HEK293 (cell line): ENCODE data around the gene EFNB1.

Source experiments
- CTCF ChIA-PET: fragments of 350-600 bp; formaldehyde crosslinking; extraction: SDS; loops from one replicate; lab custom pipeline; 2021; ENCODE audit warnings: antibody characterized with exemption; lab: Yijun Ruan, JAX
- POLR2A ChIA-PET: fragments of 300-600 bp; formaldehyde crosslinking; extraction: SDS; loops from one replicate; lab custom pipeline; 2020; ENCODE audit warnings: antibody characterized with exemption, inconsistent platforms; lab: Yijun Ruan, JAX
- H3K27ac ChIP-seq: fragments of 200-500 bp; sonication (Bioruptor generic); 2 replicates; pipeline ENCODE4 v1.5.1; 2014; ENCODE audit warnings: low read depth, low read length, control low read depth, inconsistent platforms; ENCODE audit errors: extremely low read depth
- H3K36me3 ChIP-seq, 2 experiments: fragments of 200-500 bp in 1 of 2; sonication (Bioruptor generic) in 1 of 2; 1 replicate in 1 of 2; 2 replicates in 1 of 2; pipeline ENCODE4 v1.5.1; 2014 to 2017; ENCODE audit warnings: inconsistent platforms in 2 of 2, low read length in 2 of 2; ENCODE audit not compliant: control insufficient read depth in 2 of 2, insufficient read depth in 1 of 2
- H3K4me1 ChIP-seq: fragments of 200-500 bp; sonication (Bioruptor generic); 2 replicates; pipeline ENCODE4 v1.5.1; 2014; ENCODE audit warnings: mild to moderate bottlenecking, low read length, inconsistent platforms; ENCODE audit not compliant: control insufficient read depth, insufficient read depth
- H3K4me3 ChIP-seq: 2 replicates; pipeline ENCODE4 v1.5.1; 2011; ENCODE audit warnings: low read depth, mild to moderate bottlenecking, control low read depth, low read length, moderate library complexity
- H3K9me3 ChIP-seq: fragments of 200-500 bp; sonication (Bioruptor generic); 2 replicates; pipeline ENCODE4 v1.5.1; 2014; ENCODE audit warnings: low read depth, low read length, inconsistent platforms; ENCODE audit not compliant: control insufficient read depth, insufficient read depth
- BCL11A ChIP-seq: fragments of 450-650 bp; formaldehyde crosslinking; IDR thresholded peaks from 2 replicates; pipeline ENCODE4 v1.5.1; 2016; ENCODE audit warnings: low read depth, missing biosample characterization, missing genetic modification characterization
- GLI2 ChIP-seq: fragments of 450-650 bp; formaldehyde crosslinking; IDR thresholded peaks from 2 replicates; pipeline ENCODE4; 2017; ENCODE audit warnings: missing biosample characterization, missing genetic modification characterization, low read depth, borderline replicate concordance
- GLIS1 ChIP-seq: fragments of 450-650 bp; formaldehyde crosslinking; IDR thresholded peaks from 2 replicates; pipeline ENCODE4 v1.5.1; 2016; ENCODE audit warnings: missing biosample characterization, missing genetic modification characterization
- HOXC10 ChIP-seq: sonication (generic); formaldehyde crosslinking; IDR thresholded peaks from 2 replicates; pipeline ENCODE4 v1.8.1; 2023; ENCODE audit warnings: mild to moderate bottlenecking, missing genetic modification reagents
- IKZF3 ChIP-seq: fragments of 450-650 bp; IDR thresholded peaks from 2 replicates; pipeline ENCODE4 v1.5.0; 2018; ENCODE audit warnings: missing biosample characterization, mild to moderate bottlenecking, missing genetic modification characterization, moderate library complexity
- MZF1 ChIP-seq: fragments of 450-650 bp; formaldehyde crosslinking; IDR thresholded peaks from 2 replicates; pipeline ENCODE4 v1.5.1; 2017; ENCODE audit warnings: missing biosample characterization, missing genetic modification characterization, borderline replicate concordance
- RBAK ChIP-seq: fragments of 450-650 bp; formaldehyde crosslinking; IDR thresholded peaks from 2 replicates; pipeline ENCODE4 v1.5.1; 2016; ENCODE audit warnings: missing biosample characterization, missing genetic modification characterization
- ZBTB17 ChIP-seq: fragments of 450-650 bp; formaldehyde crosslinking; IDR thresholded peaks from 2 replicates; pipeline ENCODE4 v1.5.1; 2016; ENCODE audit warnings: missing biosample characterization, missing genetic modification characterization
- ZIC2 ChIP-seq: fragments of 450-650 bp; formaldehyde crosslinking; IDR thresholded peaks from 2 replicates; pipeline ENCODE4 v1.5.1; 2016; ENCODE audit warnings: missing biosample characterization, missing genetic modification characterization
- ZNF10 ChIP-seq: fragments of 450-650 bp; formaldehyde crosslinking; IDR thresholded peaks from 2 replicates; pipeline ENCODE4 v1.5.1; 2017; ENCODE audit warnings: missing biosample characterization, missing genetic modification characterization
- ZNF140 ChIP-seq: fragments of 450-650 bp; formaldehyde crosslinking; IDR thresholded peaks from 2 replicates; pipeline ENCODE4 v1.5.1; 2016; ENCODE audit warnings: missing biosample characterization, missing genetic modification characterization
- ZNF146 ChIP-seq: fragments of 450-650 bp; formaldehyde crosslinking; IDR thresholded peaks from 2 replicates; pipeline ENCODE4 v1.5.1; 2016; ENCODE audit warnings: missing biosample characterization, missing genetic modification characterization
- ZNF169 ChIP-seq: fragments of 450-650 bp; formaldehyde crosslinking; IDR thresholded peaks from 2 replicates; pipeline ENCODE4 v1.5.1; 2016; ENCODE audit warnings: missing biosample characterization, missing genetic modification characterization
- ZNF521 ChIP-seq: fragments of 450-650 bp; formaldehyde crosslinking; IDR thresholded peaks from 2 replicates; pipeline ENCODE4 v1.5.1; 2017; ENCODE audit warnings: missing biosample characterization, mild to moderate bottlenecking, missing genetic modification characterization
- ZNF623 ChIP-seq: fragments of 450-650 bp; formaldehyde crosslinking; IDR thresholded peaks from 2 replicates; pipeline ENCODE4 v1.5.1; 2016; ENCODE audit warnings: missing biosample characterization, missing genetic modification characterization
- ZNF654 ChIP-seq: fragments of 450-650 bp; formaldehyde crosslinking; IDR thresholded peaks from 2 replicates; pipeline ENCODE4 v1.5.1; 2016; ENCODE audit warnings: low read depth, missing biosample characterization, missing genetic modification characterization
- ZNF658 ChIP-seq: fragments of 450-650 bp; formaldehyde crosslinking; IDR thresholded peaks from 2 replicates; pipeline ENCODE4; 2016; ENCODE audit warnings: missing biosample characterization, missing genetic modification characterization
- ZNF830 ChIP-seq: fragments of 450-650 bp; IDR thresholded peaks from 2 replicates; pipeline ENCODE4 v1.5.0; 2018; ENCODE audit warnings: missing biosample characterization, missing genetic modification characterization, low read depth, mild to moderate bottlenecking, moderate library complexity
- TF ChIP-seq, protein P1 (sequence below): fragments of 450-650 bp; formaldehyde crosslinking; IDR thresholded peaks from 2 replicates; pipeline ENCODE4 v1.5.1; 2017; ENCODE audit warnings: missing biosample characterization, mild to moderate bottlenecking, missing genetic modification characterization, moderate library complexity
- TF ChIP-seq, protein P2 (sequence below): IDR thresholded peaks from 2 replicates; pipeline ENCODE4 v1.6.1; 2011; ENCODE audit warnings: mild to moderate bottlenecking, low read depth, low read length, borderline replicate concordance

Gene EFNB1

DNA sequence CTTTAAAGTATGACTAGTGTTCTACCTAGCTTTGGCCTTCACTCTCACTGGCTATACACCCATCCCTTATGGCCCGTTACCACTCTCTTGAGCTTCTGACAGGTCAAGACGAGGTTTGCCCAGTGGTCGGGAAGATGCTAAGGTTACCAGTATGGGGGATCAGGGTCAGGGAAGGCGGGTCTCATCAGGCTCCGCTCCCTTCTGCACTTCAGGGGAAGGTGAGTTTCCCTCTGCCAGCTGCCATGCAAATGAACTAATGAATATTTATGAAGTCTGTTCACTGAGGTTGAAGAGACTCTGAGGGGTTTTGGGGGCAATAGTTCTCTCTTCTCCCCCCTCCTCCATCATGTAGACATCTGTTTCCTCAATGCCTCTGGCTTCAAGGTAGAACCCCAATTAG lies 6.6 kb downstream of the EFNB1 start (continued):
- TF ChIP-seq MZF1 (tag by site-specific recombination) (no peak), ZNF654 (no peak)

DNA sequence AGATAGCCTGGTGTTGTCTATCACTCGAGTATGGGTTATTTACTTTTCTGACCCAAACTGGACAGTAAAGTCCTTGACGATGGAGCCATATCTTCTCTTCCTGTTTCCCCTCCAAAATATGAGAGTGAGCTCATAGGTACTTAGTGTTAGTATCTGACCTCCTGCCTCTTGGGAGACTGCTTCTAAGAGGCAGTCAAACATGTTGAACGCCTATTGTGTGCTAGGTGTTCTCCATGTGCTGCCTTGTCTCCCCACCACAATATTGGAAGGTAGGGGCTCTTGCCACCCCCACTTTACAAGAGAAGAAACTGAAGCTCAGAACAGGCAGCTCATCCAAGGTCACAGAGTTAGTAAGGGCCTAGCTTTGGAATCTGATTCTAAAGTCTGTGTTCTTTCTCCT lies 8.3 kb downstream of the EFNB1 start:
- H3K36me3 ChIP-seq: peaks cover 0 to 63% of the 10 kb centered on the region in 2 experiments; a peak in 2 of 3 replicates
- CTCF ChIA-PET: interaction anchor here (0.9 to 4.3 kb wide), 3 partner anchors 9 to 550 kb away, joined by 3 to 18 read pairs (median 4); no protein-coding TSS in a partner anchor
- POLR2A ChIA-PET: interaction anchor here (0.6 to 2.0 kb wide), 2 partner anchors 9 to 455 kb away, joined by 6 to 10 read pairs; partner anchors contain the start of gene EFNB1
- no peak overlapping the region for H3K4me3 ChIP-seq
- H3K27ac ChIP-seq: no peak overlapping the region
- no peaks in the 10 kb centered on the region for H3K9me3 ChIP-seq
- no peak for TF ChIP-seq ZIC2 (tag by site-specific recombination)
- TF ChIP-seq ZBTB17: peak; percentile 83
- no peaks in the 10 kb centered on the region; the same call in 1 of the 2 replicates for H3K4me1 ChIP-seq

DNA sequence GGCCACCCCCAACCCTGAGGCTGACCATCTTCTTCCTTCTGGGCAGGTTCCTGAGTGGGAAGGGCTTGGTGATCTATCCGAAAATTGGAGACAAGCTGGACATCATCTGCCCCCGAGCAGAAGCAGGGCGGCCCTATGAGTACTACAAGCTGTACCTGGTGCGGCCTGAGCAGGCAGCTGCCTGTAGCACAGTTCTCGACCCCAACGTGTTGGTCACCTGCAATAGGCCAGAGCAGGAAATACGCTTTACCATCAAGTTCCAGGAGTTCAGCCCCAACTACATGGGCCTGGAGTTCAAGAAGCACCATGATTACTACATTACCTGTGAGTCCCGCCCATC lies 9.7 kb downstream of the EFNB1 start:
- TF ChIP-seq BCL11A (tag by site-specific recombination) (no peak), ZNF658 (tag by site-specific recombination) (no peak), ZNF830 (tag by site-specific recombination) (no peak), ZNF10 (no peak), IKZF3 (no peak), GLIS1 (tag by site-specific recombination) (no peak)
- TF ChIP-seq, protein P1, sequence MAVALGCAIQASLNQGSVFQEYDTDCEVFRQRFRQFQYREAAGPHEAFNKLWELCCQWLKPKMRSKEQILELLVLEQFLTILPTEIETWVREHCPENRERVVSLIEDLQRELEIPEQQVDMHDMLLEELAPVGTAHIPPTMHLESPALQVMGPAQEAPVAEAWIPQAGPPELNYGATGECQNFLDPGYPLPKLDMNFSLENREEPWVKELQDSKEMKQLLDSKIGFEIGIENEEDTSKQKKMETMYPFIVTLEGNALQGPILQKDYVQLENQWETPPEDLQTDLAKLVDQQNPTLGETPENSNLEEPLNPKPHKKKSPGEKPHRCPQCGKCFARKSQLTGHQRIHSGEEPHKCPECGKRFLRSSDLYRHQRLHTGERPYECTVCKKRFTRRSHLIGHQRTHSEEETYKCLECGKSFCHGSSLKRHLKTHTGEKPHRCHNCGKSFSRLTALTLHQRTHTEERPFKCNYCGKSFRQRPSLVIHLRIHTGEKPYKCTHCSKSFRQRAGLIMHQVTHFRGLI (tag by site-specific recombination): no peak
- ChIA-PET CTCF (interaction anchor here (1.0 to 4.3 kb wide), 2 partner anchors 11 to 384 kb away, joined by 3 to 18 read pairs; no protein-coding TSS in a partner anchor), POLR2A (no interaction called here)
- Histone ChIP-seq H3K9me3 (no peaks in the 10 kb centered on the region), H3K4me1 (no peaks in the 10 kb centered on the region), H3K4me3 (no peak overlapping the region), H3K27ac (no peak overlapping the region), H3K36me3 (peaks cover 0 to 71% of the 10 kb centered on the region in 2 experiments; a peak in 2 of 3 replicates)

DNA sequence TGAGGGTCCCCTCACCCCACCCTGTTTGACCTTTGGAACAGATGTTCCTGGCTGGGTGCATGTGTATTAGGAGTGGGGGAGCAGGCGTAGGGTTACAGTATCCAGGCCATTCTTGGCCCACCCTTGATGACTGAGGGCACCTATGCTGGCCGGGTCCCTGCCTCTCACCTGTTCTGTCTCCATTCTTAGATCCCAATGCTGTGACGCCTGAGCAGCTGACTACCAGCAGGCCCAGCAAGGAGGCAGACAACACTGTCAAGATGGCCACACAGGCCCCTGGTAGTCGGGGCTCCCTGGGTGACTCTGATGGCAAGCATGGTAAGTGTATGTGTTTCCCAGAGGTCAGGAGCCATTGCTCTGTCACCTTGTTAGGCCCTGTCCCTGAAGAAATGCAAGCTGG lies 10.9 kb downstream of the EFNB1 start:
- POLR2A ChIA-PET: no interaction called here
- Histone ChIP-seq H3K4me3 (no peak overlapping the region), H3K4me1 (no peaks in the 10 kb centered on the region), H3K27ac (no peak overlapping the region)
- CTCF ChIA-PET: interaction anchor here (4.3 kb wide), 1 partner anchor 12 kb away, joined by 18 read pairs; no protein-coding TSS in a partner anchor
- no peak for TF ChIP-seq GLI2 (tag by site-specific recombination)
- no peak for TF ChIP-seq RBAK (tag by site-specific recombination)
- no peak for TF ChIP-seq HOXC10
- no peak for TF ChIP-seq ZNF140 (tag by site-specific recombination)
- no peak for TF ChIP-seq ZNF146 (tag by site-specific recombination)
- TF ChIP-seq, protein P2, sequence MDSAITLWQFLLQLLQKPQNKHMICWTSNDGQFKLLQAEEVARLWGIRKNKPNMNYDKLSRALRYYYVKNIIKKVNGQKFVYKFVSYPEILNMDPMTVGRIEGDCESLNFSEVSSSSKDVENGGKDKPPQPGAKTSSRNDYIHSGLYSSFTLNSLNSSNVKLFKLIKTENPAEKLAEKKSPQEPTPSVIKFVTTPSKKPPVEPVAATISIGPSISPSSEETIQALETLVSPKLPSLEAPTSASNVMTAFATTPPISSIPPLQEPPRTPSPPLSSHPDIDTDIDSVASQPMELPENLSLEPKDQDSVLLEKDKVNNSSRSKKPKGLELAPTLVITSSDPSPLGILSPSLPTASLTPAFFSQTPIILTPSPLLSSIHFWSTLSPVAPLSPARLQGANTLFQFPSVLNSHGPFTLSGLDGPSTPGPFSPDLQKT: no peak
- no peak for TF ChIP-seq ZNF169
- no peak for TF ChIP-seq ZNF521 (tag by site-specific recombination)
- no peak for TF ChIP-seq ZNF623
- TF ChIP-seq, all 188 proteins: peak for 0
- Histone ChIP-seq H3K36me3 (peaks cover 0 to 77% of the 10 kb centered on the region in 2 experiments; a peak in 2 of 3 replicates), H3K9me3 (no peaks in the 10 kb centered on the region)
